DND-41 (cell line): ENCODE results near the gene ZC3H15.

Experiments
- CTCF ChIP-seq: IDR thresholded peaks from 2 replicates; pipeline ENCODE4 v1.5.1; 2012; ENCODE audit warnings: borderline replicate concordance, low read length, moderate library complexity, mild to moderate bottlenecking; ENCODE audit not compliant: poor library complexity, severe bottlenecking; ENCODE audit errors: extremely low read depth
- EZH2 ChIP-seq: IDR thresholded peaks from 3 replicates; pipeline ENCODE4 v1.6.1; 2012; ENCODE audit warnings: borderline replicate concordance, low read depth, mild to moderate bottlenecking, moderate library complexity, low read length, inconsistent platforms; ENCODE audit not compliant: severe bottlenecking

- TF ChIP-seq CTCF (no peak), EZH2 (no peak)
These were observed 58.2 kb downstream of the ZC3H15 start for GRCh38 chr2:186544255-186544675.
